Spleen (tissue), 11 donors: Measurements from ENCODE around the gene POLN. TPM values are rescaled to one million over a fixed set of nuclear protein-coding genes. Genes with fewer than 3 reads are reported as not detected.

Source experiments
- DNase-seq: peaks from one replicate; pipeline ENCODE4 v3.0.0-alpha.2; 2020
- H3K27ac ChIP-seq, 8 donors: fragments of 200-600 bp; sonication (generic) in 7 of 8; 1 replicate in 4 of 8; 2 replicates in 4 of 8; pipeline versions ENCODE4 v1.5.0 to v1.8.0; 2016 to 2021; ENCODE audit warnings: inconsistent platforms in 4 of 8, mild to moderate bottlenecking in 4 of 8, moderate library complexity in 1 of 8
- H3K27me3 ChIP-seq, 7 donors: fragments of 200-600 bp; sonication (generic) in 6 of 7; replicated peaks in 1 of 7; 1 replicate in 4 of 7; 2 replicates in 3 of 7; pipeline versions ENCODE4 v1.5.0 to v1.8.0; 2016 to 2021; ENCODE audit warnings: inconsistent platforms in 3 of 7, mild to moderate bottlenecking in 1 of 7
- H3K36me3 ChIP-seq, 6 donors: fragments of 200-600 bp; sonication (generic) in 5 of 6; 1 replicate in 4 of 6; 2 replicates in 2 of 6; pipeline versions ENCODE4 v1.5.0 to v1.8.0; 2016 to 2021; ENCODE audit warnings: inconsistent platforms in 2 of 6
- H3K4me1 ChIP-seq, 6 donors: fragments of 200-600 bp; sonication (generic) in 5 of 6; 1 replicate in 3 of 6; 2 replicates in 3 of 6; pipeline versions ENCODE4 v1.5.0 to v1.8.0; 2016 to 2021; ENCODE audit warnings: inconsistent platforms in 3 of 6
- H3K4me3 ChIP-seq, 8 donors: fragments of 200-600 bp; sonication (generic) in 7 of 8; 1 replicate in 4 of 8; 2 replicates in 4 of 8; pipeline versions ENCODE4 v1.5.0 to v1.8.0; 2016 to 2021; ENCODE audit warnings: inconsistent platforms in 4 of 8, mild to moderate bottlenecking in 4 of 8, moderate library complexity in 2 of 8
- H3K9me3 ChIP-seq, 8 donors: fragments of 200-600 bp; sonication (generic) in 7 of 8; 1 replicate in 4 of 8; 2 replicates in 4 of 8; pipeline versions ENCODE4 v1.5.0 to v1.8.0; 2016 to 2021; ENCODE audit warnings: inconsistent platforms in 4 of 8
- CTCF ChIP-seq, 11 experiments: fragments of 200-600 bp in 7 of 11; fragments of 450-650 bp in 4 of 11; sonication (generic) in 4 of 11; IDR thresholded peaks in 8 of 11; conservative IDR thresholded peaks in 3 of 11; 1 replicate in 7 of 11; 2 replicates in 4 of 11; pipeline versions ENCODE4 v1.4.0 to v1.8.0; 2016 to 2021; ENCODE audit warnings: antibody characterized with exemption in 11 of 11, inconsistent platforms in 4 of 11, mild to moderate bottlenecking in 1 of 11
- POLR2A ChIP-seq, 3 donors: fragments of 450-650 bp; IDR thresholded peaks; one replicate each; pipeline ENCODE4 v1.5.1; 2017; ENCODE audit warnings: antibody characterized with exemption in 3 of 3, mild to moderate bottlenecking in 1 of 3
- POLR2AphosphoS5 ChIP-seq, 3 donors: sonication (generic); formaldehyde crosslinking; IDR thresholded peaks; one replicate each; pipeline ENCODE4 v1.5.1; 2017; ENCODE audit warnings: antibody characterized with exemption in 3 of 3
- WGBS, 5 donors: extraction: QIAGEN DNeasy Blood & Tissue Kit in 3 of 5; methylation state at CpG; one replicate each; pipeline versions ENCODE4 v1.1.5 to v1.1.7; 2013 to 2018; 5-methylcytosine and 5-hydroxymethylcytosine counted together
- intact Hi-C: fragments of 100-400 bp; cut with DNase I; formaldehyde crosslinking; loops from one replicate; pipeline ENCODE4 v1.15.0; 2023; ENCODE audit warnings: low total_unique reads
- polyA plus RNA-seq, 3 donors: library from polyadenylated mRNA; stranded (reverse); fragments of 200-250 nt; gene quantifications; one replicate each; pipeline ENCODE4 v1.2.1, GENCODE V29; 2013
- total RNA-seq, 7 donors: library from RNA; depleted of rRNA in 3 of 7; stranded (reverse); fragments of >200 nt in 3 of 7; fragmentation: NEBNext Ultra II Directional in 4 of 7; extraction: Animal tissue kit (Norgen Biotek cat#: 25700) in 4 of 7; gene quantifications; one replicate each; pipeline versions ENCODE4 v1.1.0 to v1.2.1, GENCODE V29; 2016 to 2021
- donor health status: healthy with polysubstance abuse.
- donor health status: DM: no; HTN: no; CAD: no; lungs with moderate emphysema.
- donor health status: DM: no; HTN: no; CAD: no.
- donor health status: Bipolar disorder and iron deficiency.
- donor health status: healthy.
- donor health status: DM: no; HTN: no; CAD: no.
- donor health status: DM: yes; HTN: yes; CAD: no.

Gene POLN
- total and polyA plus RNA-seq, 10 donors, result 1.2 to 3.5 (median 2.5) TPM

DNA sequence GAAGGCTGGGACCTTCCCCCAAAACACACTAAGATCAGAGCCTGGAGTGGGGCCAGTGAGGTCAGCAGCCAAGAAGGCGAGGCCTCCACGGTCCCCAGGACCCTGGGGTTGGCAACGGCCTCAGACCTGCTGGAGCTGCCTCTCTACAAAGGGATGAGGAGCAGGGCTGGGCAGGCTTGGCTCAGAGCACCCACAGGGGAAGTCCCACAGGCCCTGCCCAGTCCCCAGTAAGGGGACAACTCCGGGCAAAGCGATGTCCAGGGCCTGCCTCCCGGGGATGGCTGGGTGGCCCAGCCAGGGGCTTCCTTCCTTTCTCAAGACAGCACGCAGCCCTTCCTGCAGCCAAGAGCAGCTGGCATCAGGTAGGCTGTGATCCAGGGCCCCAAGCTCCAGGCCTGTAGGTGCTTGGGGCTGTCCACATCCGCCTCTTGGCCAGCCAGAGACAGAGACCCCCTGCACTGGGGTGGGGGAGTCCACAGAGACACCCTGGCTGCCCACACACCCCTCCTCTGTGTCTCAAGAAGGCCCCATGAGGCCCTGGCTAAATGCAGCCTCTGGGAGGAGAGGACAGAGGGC is 14.3 kb upstream of the POLN start:
- Histone ChIP-seq H3K27ac (peak overlapping the region; percentile 65 to 99 (median 98)), H3K27me3 (no peaks in the 10 kb centered on the region), H3K9me3 (no peaks in the 10 kb centered on the region), H3K4me1 (peaks cover 42 to 97% (median 75%) of the 10 kb centered on the region in 6 donors), H3K4me3 (peak overlapping the region in 4 of 8 donors; percentile 1 to 45 (median 16)), H3K36me3 (peaks cover 0 to 91% (median 51%) of the 10 kb centered on the region in 6 donors)
- intact Hi-C loops, result no loop called here
- WGBS, 5 donors, result 60 to 76% (median 65%) methylated on average over 3 to 8 of the region's 8 CpGs
- TF ChIP-seq POLR2AphosphoS5 (IDR thresholded peaks at IDR 0.05) (peak in 1 of 3 donors; percentile 4), POLR2A (IDR thresholded peaks at IDR 0.05) (no peak), CTCF (IDR thresholded peaks at IDR 0.05 in 8 of 11, conservative IDR thresholded peaks at IDR 0.05 in 3 of 11) (no peak)
- peak; percentile 77 for DNase-seq

GRCh38 chr4:2255501-2256155 is 13.7 kb upstream of the POLN start:
- Histone ChIP-seq H3K36me3 (peaks cover 0 to 97% (median 57%) of the 10 kb centered on the region in 6 donors), H3K4me3 (peak overlapping the region in 4 of 8 donors; percentile 1 to 45 (median 16)), H3K27me3 (no peaks in the 10 kb centered on the region), H3K4me1 (peaks cover 39 to 96% (median 73%) of the 10 kb centered on the region in 6 donors), H3K9me3 (no peaks in the 10 kb centered on the region), H3K27ac (peak overlapping the region; percentile 65 to 99 (median 98))
- peak; percentile 78 for DNase-seq
- intact Hi-C loops, result no loop called here
- WGBS, 5 donors, result 57 to 83% (median 68%) methylated on average over 8 to 18 of the region's 18 CpGs
- TF ChIP-seq POLR2AphosphoS5 (IDR thresholded peaks at IDR 0.05) (peak in 2 of 3 donors; percentile 51 to 79), CTCF (IDR thresholded peaks at IDR 0.05 in 8 of 11, conservative IDR thresholded peaks at IDR 0.05 in 3 of 11) (no peak)

GRCh38 chr4:2254665-2255500 is 13.0 kb upstream of the POLN start:
- Histone ChIP-seq H3K27me3 (no peaks in the 10 kb centered on the region), H3K27ac (peak overlapping the region; percentile 26 to 99 (median 98)), H3K4me3 (peak overlapping the region in 3 of 8 donors; percentile 10 to 45 (median 22)), H3K36me3 (peaks cover 0 to 100% (median 62%) of the 10 kb centered on the region in 6 donors), H3K9me3 (no peaks in the 10 kb centered on the region), H3K4me1 (peaks cover 34 to 96% (median 69%) of the 10 kb centered on the region in 6 donors)
- TF ChIP-seq POLR2AphosphoS5 (IDR thresholded peaks at IDR 0.05) (peak in 2 of 3 donors; percentile 37), POLR2A (IDR thresholded peaks at IDR 0.05) (no peak), CTCF (IDR thresholded peaks at IDR 0.05 in 8 of 11, conservative IDR thresholded peaks at IDR 0.05 in 3 of 11) (no peak)
- intact Hi-C loops, result no loop called here
- 73 to 86% (median 80%) methylated on average over 31 to 32 of the region's 32 CpGs for WGBS, 5 donors
- DNase-seq, result peak; percentile 61
